Measurements from ENCODE around the gene ABHD6.

DNA sequence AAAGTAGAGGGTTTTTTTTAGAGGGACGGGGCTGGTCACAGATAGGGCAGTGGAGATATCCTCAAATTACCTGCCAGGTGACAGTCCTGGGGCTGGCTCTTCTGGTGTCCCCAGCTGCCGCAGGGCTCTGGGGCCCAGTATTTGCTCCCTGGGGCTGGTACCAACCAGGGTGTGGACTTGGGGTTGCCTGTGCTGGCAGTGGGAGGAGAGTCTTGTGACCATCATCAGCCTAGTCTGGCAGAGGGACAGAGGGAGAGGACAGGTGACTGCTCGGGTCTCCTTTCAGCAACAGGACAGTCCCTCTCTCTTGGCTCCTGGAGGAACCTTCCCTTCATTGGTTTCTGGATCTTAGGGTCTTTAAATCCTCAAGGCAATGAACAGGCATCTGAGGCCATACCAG lies 60.6 kb downstream of the ABHD6 start:
- TF ChIP-seq, protein P1, sequence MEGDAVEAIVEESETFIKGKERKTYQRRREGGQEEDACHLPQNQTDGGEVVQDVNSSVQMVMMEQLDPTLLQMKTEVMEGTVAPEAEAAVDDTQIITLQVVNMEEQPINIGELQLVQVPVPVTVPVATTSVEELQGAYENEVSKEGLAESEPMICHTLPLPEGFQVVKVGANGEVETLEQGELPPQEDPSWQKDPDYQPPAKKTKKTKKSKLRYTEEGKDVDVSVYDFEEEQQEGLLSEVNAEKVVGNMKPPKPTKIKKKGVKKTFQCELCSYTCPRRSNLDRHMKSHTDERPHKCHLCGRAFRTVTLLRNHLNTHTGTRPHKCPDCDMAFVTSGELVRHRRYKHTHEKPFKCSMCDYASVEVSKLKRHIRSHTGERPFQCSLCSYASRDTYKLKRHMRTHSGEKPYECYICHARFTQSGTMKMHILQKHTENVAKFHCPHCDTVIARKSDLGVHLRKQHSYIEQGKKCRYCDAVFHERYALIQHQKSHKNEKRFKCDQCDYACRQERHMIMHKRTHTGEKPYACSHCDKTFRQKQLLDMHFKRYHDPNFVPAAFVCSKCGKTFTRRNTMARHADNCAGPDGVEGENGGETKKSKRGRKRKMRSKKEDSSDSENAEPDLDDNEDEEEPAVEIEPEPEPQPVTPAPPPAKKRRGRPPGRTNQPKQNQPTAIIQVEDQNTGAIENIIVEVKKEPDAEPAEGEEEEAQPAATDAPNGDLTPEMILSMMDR (IDR thresholded peaks at IDR 0.05) = no peak
- TF ChIP-seq POLR2AphosphoS5 (IDR thresholded peaks at IDR 0.05) (no peak), POLR2A (IDR thresholded peaks at IDR 0.05) (no peak), EP300 (IDR thresholded peaks at IDR 0.05) (no peak)
